GM18868 (cell line): ENCODE data around the gene FAT1.
A peak's percentile ranks its signal among the peaks of the same experiment; 100 is the strongest.

Experiments used
- ATAC-seq: cut with Tn5 transposase; IDR thresholded peaks from one replicate; pipeline ENCODE4 v1.9.1; 2021; ENCODE audit warnings: mild to moderate bottlenecking, moderate library complexity; ENCODE audit not compliant: unreplicated experiment

The FAT1 gene

GRCh38 chr4:186587416-186588018 is 136.1 kb downstream of the FAT1 start:
- peak; percentile 77 for ATAC-seq

- no peak for ATAC-seq
Observed at GRCh38 chr4:186586205-186586604, 137.5 kb downstream of the FAT1 start.

GRCh38 chr4:186584912-186585311 is 138.7 kb downstream of the FAT1 start:
- ATAC-seq: no peak

GRCh38 chr4:186581421-186581820 is 142.2 kb downstream of the FAT1 start:
- ATAC-seq: no peak

GRCh38 chr4:186580669-186581068 is 143.0 kb downstream of the FAT1 start:
- no peak for ATAC-seq

- ATAC-seq: no peak
Observed at GRCh38 chr4:186570193-186570996, 153.3 kb downstream of the FAT1 start.

- ATAC-seq: no peak
Observed at GRCh38 chr4:186569533-186570192, 154.0 kb downstream of the FAT1 start.

- no peak for ATAC-seq
Observed at GRCh38 chr4:186566068-186566467, 157.6 kb downstream of the FAT1 start.

GRCh38 chr4:186563761-186564160 is 159.9 kb downstream of the FAT1 start:
- no peak for ATAC-seq

- no peak for ATAC-seq
Observed at GRCh38 chr4:186561748-186562147, 161.9 kb downstream of the FAT1 start.

GRCh38 chr4:186560647-186561046 is 163.0 kb downstream of the FAT1 start:
- ATAC-seq: no peak

GRCh38 chr4:186557486-186557885 is 166.2 kb downstream of the FAT1 start:
- ATAC-seq: no peak

GRCh38 chr4:186557061-186557460 is 166.6 kb downstream of the FAT1 start:
- ATAC-seq: no peak

- no peak for ATAC-seq
Observed at GRCh38 chr4:186554914-186555827, 168.5 kb downstream of the FAT1 start, which contains the start of gene MTNR1A. MTNR1A (minus strand) TSS chr4:186555567; CDS start chr4:186555365, 202 bp downstream.

- no peak for ATAC-seq
Observed at GRCh38 chr4:186554539-186554913, 169.1 kb downstream of the FAT1 start.

- no peak for ATAC-seq
Observed at GRCh38 chr4:186553717-186554116, 169.9 kb downstream of the FAT1 start.

- ATAC-seq: no peak
Observed at GRCh38 chr4:186551849-186552248, 171.8 kb downstream of the FAT1 start.

- ATAC-seq: no peak
Observed at GRCh38 chr4:186545436-186545835, 178.2 kb downstream of the FAT1 start.

- no peak for ATAC-seq
Observed at GRCh38 chr4:186543206-186543605, 180.4 kb downstream of the FAT1 start.

GRCh38 chr4:186541801-186542200 is 181.9 kb downstream of the FAT1 start:
- no peak for ATAC-seq
